CMK (cell line): Measurements from ENCODE around the gene PHKB.

Experiments used
- DNase-seq: peaks from one replicate; pipeline ENCODE4 v3.0.0-alpha.2; 2010; ENCODE audit warnings: low read depth

PHKB gene

DNA sequence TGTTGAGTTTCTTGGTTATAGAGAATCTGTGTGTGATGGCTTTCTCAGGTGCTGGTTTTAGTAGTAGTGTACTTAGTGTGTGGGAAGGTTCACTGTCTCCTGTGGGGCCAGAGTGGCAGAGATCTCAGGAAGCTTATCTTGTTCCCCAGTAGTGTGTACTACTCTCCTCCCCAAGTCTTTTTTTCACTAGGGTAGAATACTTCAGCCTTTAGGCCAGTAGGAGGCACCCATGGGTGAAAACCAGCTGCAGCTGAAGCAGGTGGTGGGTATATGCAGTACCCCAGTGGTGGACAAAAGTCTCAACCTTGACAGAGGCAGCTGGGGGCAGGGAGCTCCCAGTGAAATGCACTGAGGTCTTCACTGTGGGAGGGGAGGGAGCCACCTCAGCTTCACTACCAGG lies 109.9 kb downstream of the PHKB start:
- DNase-seq: peak; percentile 11

- no peak for DNase-seq
Measured at GRCh38 chr16:47571711-47572110, 110.6 kb downstream of the PHKB start.

DNA sequence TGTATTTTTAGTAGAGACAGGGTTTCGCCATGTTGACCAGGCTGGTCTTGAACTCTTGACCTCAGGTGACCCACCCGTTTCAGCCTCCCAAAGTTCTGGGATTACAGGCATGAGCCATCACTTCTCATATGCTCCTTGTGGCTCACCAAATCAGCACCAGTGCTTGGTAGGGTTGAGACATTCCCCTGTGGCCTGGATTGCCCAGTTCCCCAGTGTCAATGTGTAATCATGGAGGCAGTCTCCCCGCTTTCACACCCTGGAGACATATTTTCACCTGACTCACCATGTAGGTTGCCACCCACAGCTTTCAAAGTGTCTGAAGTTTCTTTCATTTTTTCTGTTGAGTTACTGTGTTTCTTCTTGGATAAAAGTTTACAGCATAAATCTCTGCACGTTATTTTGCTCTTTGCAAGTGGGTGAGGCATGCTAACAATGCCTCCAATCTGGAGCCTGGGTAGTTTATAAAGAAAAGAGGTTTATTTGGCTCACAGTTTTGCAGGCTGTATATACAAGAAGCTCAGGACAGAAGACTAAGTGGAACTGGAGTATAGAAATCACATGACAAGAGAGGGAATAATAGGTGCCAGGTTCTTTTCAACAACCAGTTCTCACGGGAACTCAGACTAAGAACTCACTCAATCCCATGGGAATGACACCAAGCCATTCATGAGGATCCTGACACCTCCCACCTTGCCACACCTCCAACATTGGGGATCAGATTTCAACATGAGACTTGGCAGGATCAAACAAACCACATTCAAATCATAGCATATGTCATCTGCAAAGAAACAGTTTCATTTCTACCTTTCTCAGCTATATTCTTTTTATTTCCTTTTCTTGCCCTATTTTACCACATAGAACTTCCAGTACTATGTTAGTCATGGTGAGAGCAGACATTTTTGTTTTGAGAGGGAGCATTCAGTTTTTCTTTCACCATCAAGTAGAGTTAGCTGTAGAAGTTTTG lies 113.2 kb downstream of the PHKB start:
- no peak for DNase-seq

- no peak for DNase-seq
Measured at GRCh38 chr16:47577029-47577428, 115.9 kb downstream of the PHKB start.

DNA sequence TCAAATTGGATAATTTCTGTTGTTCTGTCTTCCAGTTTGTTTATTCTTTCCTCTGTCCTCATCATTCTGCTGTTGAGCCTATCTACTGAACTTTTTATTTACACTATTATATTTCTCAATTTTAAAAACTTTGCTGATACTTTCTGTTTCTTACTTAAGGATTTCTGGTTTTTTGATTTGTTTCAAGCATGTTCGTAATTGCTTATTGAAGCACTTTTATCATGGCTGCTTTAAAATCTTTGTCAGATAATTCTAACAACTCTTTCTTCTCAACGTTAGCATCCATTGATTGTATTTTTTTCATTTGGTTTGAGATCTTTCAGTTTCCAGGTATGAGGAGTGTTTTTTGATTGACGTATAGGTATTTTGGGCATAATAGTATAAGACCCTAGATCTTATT lies 116.9 kb downstream of the PHKB start:
- no peak for DNase-seq

DNA sequence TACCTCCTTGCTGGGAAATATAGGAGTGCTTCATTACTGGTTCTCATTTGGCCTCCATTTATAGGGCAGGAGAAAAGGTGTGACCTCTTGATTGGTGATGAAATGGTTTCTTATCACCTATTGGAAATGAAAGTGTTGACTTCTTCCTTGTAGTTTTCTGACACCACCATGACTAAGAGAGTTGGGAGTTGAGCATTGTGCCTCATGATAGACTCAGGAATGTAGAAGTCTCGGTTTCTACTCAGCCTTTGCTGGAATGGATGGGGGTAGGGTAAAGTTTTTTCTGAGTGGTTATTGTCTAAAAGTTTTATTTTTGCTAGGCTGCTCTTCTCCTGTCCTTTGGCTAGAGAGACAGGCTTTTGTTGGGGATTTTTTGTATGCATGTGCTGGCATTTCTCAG lies 117.4 kb downstream of the PHKB start:
- DNase-seq: no peak

GRCh38 chr16:47581114-47581513 lies 120.0 kb downstream of the PHKB start:
- no peak for DNase-seq

GRCh38 chr16:47584464-47585225 lies 123.5 kb downstream of the PHKB start:
- no peak for DNase-seq

DNA sequence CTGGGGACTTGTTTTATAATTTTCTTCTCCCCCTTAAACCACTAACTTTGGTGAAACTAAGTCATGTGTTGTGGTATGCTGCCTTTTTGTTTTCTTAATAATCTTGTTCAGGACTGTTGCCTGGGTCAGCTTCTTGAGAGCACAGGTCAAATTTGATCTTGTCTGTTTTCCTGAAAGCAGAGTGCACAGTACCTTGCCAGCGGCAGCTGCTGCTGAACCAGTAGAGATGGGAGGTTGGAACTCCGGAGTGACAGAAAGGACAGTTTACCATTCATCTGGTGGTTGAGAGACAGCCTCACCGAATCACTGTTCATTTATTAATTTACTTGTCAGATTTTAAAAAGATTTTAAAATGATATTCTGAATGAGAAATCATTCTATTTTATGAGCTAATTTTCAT lies 125.0 kb downstream of the PHKB start:
- DNase-seq: no peak

- DNase-seq: no peak
Measured at GRCh38 chr16:47590472-47590871, 129.3 kb downstream of the PHKB start.

DNA sequence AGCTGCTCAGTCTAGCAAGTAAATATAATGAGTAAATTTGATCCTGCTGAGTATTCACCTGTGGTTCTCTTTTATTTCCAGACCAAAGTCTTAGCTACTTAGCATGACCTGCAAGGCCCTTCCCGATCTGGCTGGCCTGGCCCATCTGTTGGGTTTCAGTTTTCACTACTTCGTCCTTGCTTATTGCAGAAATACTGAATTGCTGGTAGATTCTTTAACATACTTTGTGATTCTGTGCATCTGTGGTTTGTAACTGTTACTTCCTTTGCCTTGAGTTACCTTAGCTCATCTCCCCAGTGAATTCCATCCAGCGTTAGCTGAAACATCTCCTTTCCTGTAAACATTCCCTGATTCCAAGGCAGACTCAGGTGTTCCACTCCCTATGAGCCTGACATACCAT lies 131.1 kb downstream of the PHKB start:
- no peak for DNase-seq

GRCh38 chr16:47599512-47599911 lies 138.4 kb downstream of the PHKB start:
- DNase-seq: no peak

GRCh38 chr16:47600376-47600775 lies 139.2 kb downstream of the PHKB start:
- no peak for DNase-seq

DNA sequence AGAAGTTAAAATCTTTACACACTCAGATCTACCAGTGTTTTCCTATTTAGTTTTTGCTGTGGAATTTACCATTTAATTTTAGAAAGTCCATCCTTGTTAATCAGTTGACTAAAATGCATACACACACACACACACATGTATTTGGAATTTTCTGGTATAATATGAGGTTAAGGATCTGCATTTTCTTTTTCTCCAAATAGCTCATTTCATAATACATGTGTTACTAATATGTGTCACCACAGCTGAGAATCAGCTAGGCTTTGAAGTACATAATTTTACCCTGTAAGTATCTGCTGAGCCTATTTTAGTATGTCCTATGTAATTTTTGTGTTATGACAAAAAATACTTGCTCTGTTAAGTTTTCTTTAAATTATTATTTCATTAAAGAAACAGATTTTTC lies 143.2 kb downstream of the PHKB start:
- no peak for DNase-seq

- DNase-seq: no peak
Measured at GRCh38 chr16:47611042-47611441, 149.9 kb downstream of the PHKB start.

GRCh38 chr16:47611848-47612493 lies 150.8 kb downstream of the PHKB start:
- DNase-seq: no peak

DNA sequence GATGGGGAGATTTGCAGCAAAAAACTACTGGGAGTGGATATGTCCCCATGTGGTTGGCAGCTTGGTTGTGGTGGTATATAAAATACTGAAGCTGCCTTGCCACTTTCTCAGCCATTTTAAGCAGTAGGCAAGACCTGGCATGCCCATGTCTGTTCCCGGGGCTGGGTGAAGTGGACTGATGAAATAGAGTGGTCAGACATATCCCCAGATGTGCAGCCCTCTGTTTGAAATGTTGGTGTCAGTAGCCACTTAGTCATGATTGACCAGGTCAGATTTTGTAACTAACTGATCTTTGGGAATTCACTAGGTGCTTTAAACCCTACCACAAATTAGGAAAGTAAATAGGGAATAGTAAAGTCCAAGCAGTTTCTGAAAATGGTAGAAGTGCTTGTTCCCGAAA lies 151.6 kb downstream of the PHKB start:
- DNase-seq: no peak

- DNase-seq: no peak
Measured at GRCh38 chr16:47613251-47613650, 152.1 kb downstream of the PHKB start.

DNA sequence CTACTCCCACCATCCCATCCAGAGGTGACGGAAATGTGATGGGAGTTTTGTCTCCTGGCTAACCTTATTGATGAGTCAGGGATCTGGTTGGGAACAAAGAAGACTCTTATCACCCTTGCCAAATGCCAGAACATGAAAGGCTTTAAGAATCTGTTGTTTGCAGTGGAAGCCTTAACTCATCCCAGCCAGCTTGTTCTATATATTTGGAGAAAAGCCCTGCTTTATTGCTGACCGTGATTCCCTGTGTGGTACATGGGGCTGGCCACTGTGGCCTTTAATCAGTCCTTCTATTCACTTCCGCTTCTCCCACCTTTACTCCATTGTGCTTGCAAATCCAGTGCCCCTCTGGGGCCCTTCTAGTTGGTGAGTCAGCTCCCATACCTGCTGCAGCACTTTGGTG lies 156.6 kb downstream of the PHKB start:
- no peak for DNase-seq

GRCh38 chr16:47622451-47623176 lies 161.5 kb downstream of the PHKB start:
- DNase-seq: no peak

DNA sequence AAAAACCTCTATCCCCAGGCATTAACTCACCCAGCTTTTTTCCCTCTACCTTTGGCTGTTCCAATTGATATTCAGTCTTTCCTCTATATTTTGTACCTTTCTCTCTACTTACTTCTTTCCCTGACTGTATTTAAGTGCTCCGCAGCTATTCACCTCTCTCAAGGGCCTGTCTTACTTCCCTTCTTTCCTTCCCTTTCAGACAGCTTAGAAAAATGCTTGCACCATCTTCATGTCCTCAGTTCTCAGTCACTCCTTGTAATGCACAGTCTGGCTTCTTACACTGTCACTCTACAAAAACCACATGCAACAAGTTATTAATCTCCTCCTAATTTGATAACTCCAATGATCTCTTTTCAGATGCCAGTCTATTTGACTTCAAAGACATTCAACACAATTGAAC lies 163.4 kb downstream of the PHKB start:
- no peak for DNase-seq

- DNase-seq: no peak
Measured at GRCh38 chr16:47625115-47625567, 164.0 kb downstream of the PHKB start.
